ENCODE data around the gene TINAGL1. TPM values are rescaled to one million over a fixed set of nuclear protein-coding genes. Genes with fewer than 3 reads are reported as not detected.
A peak's percentile ranks its signal among the peaks of the same experiment; 100 is the strongest.

TINAGL1 gene
- total and polyA plus RNA-seq, 2 of the 13 experiments (the other 11 are each of a cell fraction or from before 2014, with no cell fraction given): 24.7 to 76.8 TPM

DNA sequence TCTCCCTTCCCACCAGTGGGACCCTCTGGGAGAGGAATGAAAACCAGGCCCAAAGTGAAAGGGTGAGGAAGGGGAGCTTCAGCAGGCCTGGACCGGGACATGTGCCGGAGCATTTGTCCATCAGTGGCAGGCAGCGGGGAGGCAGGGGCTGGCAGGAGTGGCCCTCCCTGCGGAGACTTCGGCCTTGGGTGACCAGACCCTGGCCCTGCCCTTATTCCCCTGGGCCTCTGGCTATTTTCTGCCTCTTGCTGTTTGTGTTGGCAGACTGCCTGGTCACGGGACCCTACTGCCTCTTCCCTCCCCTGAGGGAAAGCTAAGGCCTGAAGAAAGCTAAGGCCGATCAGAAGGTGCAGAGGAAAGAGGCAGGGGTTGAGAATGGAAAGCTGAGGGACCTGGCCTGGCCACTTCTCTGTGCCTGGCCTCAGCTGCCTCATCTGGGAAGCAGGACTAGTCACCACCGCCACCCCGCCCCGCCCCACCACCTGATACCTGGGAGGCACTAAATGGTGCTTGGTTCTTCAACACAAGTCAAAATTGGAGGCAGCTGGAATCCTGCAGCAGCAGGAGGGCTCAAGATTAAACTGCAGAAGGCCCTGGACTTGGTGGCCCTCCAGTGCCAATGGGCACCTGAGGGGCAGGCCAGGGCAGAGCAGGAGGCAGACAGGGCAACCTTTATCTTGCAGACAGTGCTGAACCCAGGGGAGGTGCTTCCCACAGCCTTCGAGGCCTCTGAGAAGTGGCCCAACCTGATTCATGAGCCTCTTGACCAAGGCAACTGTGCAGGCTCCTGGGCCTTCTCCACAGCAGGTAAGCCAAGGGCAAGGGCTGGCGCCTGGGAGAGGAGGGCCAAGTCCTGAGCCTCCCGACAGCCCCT lies 7.9 kb downstream of the TINAGL1 start (continued):
- TF ChIP-seq, protein P1, sequence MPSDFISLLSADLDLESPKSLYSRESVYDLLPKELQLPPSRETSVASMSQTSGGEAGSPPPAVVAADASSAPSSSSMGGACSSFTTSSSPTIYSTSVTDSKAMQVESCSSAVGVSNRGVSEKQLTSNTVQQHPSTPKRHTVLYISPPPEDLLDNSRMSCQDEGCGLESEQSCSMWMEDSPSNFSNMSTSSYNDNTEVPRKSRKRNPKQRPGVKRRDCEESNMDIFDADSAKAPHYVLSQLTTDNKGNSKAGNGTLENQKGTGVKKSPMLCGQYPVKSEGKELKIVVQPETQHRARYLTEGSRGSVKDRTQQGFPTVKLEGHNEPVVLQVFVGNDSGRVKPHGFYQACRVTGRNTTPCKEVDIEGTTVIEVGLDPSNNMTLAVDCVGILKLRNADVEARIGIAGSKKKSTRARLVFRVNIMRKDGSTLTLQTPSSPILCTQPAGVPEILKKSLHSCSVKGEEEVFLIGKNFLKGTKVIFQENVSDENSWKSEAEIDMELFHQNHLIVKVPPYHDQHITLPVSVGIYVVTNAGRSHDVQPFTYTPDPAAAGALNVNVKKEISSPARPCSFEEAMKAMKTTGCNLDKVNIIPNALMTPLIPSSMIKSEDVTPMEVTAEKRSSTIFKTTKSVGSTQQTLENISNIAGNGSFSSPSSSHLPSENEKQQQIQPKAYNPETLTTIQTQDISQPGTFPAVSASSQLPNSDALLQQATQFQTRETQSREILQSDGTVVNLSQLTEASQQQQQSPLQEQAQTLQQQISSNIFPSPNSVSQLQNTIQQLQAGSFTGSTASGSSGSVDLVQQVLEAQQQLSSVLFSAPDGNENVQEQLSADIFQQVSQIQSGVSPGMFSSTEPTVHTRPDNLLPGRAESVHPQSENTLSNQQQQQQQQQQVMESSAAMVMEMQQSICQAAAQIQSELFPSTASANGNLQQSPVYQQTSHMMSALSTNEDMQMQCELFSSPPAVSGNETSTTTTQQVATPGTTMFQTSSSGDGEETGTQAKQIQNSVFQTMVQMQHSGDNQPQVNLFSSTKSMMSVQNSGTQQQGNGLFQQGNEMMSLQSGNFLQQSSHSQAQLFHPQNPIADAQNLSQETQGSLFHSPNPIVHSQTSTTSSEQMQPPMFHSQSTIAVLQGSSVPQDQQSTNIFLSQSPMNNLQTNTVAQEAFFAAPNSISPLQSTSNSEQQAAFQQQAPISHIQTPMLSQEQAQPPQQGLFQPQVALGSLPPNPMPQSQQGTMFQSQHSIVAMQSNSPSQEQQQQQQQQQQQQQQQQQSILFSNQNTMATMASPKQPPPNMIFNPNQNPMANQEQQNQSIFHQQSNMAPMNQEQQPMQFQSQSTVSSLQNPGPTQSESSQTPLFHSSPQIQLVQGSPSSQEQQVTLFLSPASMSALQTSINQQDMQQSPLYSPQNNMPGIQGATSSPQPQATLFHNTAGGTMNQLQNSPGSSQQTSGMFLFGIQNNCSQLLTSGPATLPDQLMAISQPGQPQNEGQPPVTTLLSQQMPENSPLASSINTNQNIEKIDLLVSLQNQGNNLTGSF (CRISPR knock-in tag; IDR thresholded peaks at IDR 0.05): no peak
- TF ChIP-seq, protein P2, sequence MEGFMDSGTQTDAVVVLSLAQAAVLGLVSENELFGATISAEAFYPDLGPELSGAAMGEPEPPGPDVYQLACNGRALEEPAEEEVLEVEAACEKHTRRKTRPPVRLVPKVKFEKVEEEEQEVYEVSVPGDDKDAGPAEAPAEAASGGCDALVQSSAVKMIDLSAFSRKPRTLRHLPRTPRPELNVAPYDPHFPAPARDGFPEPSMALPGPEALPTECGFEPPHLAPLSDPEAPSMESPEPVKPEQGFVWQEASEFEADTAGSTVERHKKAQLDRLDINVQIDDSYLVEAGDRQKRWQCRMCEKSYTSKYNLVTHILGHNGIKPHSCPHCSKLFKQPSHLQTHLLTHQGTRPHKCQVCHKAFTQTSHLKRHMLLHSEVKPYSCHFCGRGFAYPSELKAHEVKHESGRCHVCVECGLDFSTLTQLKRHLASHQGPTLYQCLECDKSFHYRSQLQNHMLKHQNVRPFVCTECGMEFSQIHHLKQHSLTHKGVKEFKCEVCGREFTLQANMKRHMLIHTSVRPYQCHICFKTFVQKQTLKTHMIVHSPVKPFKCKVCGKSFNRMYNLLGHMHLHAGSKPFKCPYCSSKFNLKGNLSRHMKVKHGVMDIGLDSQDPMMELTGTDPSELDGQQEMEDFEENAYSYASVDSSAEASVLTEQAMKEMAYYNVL (CRISPR knock-in tag; IDR thresholded peaks at IDR 0.05; ENCODE audit: borderline replicate concordance): no peak
- no peak for TF ChIP-seq SMAD9 (CRISPR knock-in tag; IDR thresholded peaks at IDR 0.05)
- TF ChIP-seq, protein P3, sequence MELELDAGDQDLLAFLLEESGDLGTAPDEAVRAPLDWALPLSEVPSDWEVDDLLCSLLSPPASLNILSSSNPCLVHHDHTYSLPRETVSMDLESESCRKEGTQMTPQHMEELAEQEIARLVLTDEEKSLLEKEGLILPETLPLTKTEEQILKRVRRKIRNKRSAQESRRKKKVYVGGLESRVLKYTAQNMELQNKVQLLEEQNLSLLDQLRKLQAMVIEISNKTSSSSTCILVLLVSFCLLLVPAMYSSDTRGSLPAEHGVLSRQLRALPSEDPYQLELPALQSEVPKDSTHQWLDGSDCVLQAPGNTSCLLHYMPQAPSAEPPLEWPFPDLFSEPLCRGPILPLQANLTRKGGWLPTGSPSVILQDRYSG (CRISPR knock-in tag; IDR thresholded peaks at IDR 0.05): no peak
- TF ChIP-seq, protein P4, sequence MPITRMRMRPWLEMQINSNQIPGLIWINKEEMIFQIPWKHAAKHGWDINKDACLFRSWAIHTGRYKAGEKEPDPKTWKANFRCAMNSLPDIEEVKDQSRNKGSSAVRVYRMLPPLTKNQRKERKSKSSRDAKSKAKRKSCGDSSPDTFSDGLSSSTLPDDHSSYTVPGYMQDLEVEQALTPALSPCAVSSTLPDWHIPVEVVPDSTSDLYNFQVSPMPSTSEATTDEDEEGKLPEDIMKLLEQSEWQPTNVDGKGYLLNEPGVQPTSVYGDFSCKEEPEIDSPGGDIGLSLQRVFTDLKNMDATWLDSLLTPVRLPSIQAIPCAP (CRISPR knock-in tag; IDR thresholded peaks at IDR 0.05; ENCODE audit: low read depth): no peak
- TF ChIP-seq YEATS2 (CRISPR knock-in tag; IDR thresholded peaks at IDR 0.05; ENCODE audit: borderline replicate concordance): no peak
- peak; percentile 45; the same call in 1 of the 2 replicates for TF ChIP-seq KDM6A (CRISPR knock-in tag; IDR thresholded peaks at IDR 0.05; ENCODE audit: low read depth)
- TF ChIP-seq, protein P5, sequence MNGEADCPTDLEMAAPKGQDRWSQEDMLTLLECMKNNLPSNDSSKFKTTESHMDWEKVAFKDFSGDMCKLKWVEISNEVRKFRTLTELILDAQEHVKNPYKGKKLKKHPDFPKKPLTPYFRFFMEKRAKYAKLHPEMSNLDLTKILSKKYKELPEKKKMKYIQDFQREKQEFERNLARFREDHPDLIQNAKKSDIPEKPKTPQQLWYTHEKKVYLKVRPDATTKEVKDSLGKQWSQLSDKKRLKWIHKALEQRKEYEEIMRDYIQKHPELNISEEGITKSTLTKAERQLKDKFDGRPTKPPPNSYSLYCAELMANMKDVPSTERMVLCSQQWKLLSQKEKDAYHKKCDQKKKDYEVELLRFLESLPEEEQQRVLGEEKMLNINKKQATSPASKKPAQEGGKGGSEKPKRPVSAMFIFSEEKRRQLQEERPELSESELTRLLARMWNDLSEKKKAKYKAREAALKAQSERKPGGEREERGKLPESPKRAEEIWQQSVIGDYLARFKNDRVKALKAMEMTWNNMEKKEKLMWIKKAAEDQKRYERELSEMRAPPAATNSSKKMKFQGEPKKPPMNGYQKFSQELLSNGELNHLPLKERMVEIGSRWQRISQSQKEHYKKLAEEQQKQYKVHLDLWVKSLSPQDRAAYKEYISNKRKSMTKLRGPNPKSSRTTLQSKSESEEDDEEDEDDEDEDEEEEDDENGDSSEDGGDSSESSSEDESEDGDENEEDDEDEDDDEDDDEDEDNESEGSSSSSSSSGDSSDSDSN (CRISPR knock-in tag; IDR thresholded peaks at IDR 0.05): peak; percentile 51
- TF ChIP-seq, protein P6, sequence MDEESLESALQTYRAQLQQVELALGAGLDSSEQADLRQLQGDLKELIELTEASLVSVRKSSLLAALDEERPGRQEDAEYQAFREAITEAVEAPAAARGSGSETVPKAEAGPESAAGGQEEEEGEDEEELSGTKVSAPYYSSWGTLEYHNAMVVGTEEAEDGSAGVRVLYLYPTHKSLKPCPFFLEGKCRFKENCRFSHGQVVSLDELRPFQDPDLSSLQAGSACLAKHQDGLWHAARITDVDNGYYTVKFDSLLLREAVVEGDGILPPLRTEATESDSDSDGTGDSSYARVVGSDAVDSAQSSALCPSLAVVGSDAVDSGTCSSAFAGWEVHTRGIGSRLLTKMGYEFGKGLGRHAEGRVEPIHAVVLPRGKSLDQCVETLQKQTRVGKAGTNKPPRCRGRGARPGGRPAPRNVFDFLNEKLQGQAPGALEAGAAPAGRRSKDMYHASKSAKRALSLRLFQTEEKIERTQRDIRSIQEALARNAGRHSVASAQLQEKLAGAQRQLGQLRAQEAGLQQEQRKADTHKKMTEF (CRISPR knock-in tag; IDR thresholded peaks at IDR 0.05): no peak
- TF ChIP-seq CEBPG (CRISPR knock-in tag; IDR thresholded peaks at IDR 0.05): no peak
- TF ChIP-seq, protein P7, sequence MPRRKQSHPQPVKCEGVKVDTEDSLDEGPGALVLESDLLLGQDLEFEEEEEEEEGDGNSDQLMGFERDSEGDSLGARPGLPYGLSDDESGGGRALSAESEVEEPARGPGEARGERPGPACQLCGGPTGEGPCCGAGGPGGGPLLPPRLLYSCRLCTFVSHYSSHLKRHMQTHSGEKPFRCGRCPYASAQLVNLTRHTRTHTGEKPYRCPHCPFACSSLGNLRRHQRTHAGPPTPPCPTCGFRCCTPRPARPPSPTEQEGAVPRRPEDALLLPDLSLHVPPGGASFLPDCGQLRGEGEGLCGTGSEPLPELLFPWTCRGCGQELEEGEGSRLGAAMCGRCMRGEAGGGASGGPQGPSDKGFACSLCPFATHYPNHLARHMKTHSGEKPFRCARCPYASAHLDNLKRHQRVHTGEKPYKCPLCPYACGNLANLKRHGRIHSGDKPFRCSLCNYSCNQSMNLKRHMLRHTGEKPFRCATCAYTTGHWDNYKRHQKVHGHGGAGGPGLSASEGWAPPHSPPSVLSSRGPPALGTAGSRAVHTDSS (CRISPR knock-in tag; conservative IDR thresholded peaks at IDR 0.05): no peak
- TF ChIP-seq ZSCAN21 (CRISPR knock-in tag; IDR thresholded peaks at IDR 0.05; ENCODE audit: borderline replicate concordance): 0 out of 2 replicates have a peak, but pooled peaks have one; percentile 36

Data from HepG2 (cell line).